HG03039 (cell line): ENCODE results near the gene ZNF785.
A peak's percentile ranks its signal among the peaks of the same experiment; 100 is the strongest.
"Not testable (repeated sequence)": the region's sequence is repeated elsewhere in the genome, so short reads cannot be mapped to it uniquely, and the experiment has no call there.

Experiments
- ATAC-seq: cut with Tn5 transposase; IDR thresholded peaks from one replicate; pipeline ENCODE4 v1.9.1; 2021; ENCODE audit warnings: mild to moderate bottlenecking, moderate library complexity; ENCODE audit not compliant: unreplicated experiment

The ZNF785 gene

GRCh38 chr16:30541502-30542329 lies 43.8 kb downstream of the ZNF785 start:
- ATAC-seq = no peak

GRCh38 chr16:30540916-30541464 lies 44.5 kb downstream of the ZNF785 start:
- not testable (repeated sequence) for ATAC-seq

- ATAC-seq = not testable (repeated sequence)
These were observed 45.4 kb downstream of the ZNF785 start for GRCh38 chr16:30539986-30540526.

GRCh38 chr16:30539000-30539964 lies 46.2 kb downstream of the ZNF785 start:
- no peak for ATAC-seq

GRCh38 chr16:30536391-30537024 lies 49.0 kb downstream of the ZNF785 start:
- ATAC-seq = not testable (repeated sequence)

GRCh38 chr16:30535777-30536190 lies 49.7 kb downstream of the ZNF785 start:
- no peak for ATAC-seq

GRCh38 chr16:30535106-30535776 lies 50.3 kb downstream of the ZNF785 start:
- peak; percentile 11 for ATAC-seq

GRCh38 chr16:30534368-30535105 lies 51.0 kb downstream of the ZNF785 start, which contains the start of gene ZNF747:
ZNF747 (minus strand) TSS chr16:30534858; CDS start chr16:30534679, 179 bp downstream.
- ATAC-seq = peak; percentile 57

GRCh38 chr16:30533748-30534367 lies 51.6 kb downstream of the ZNF785 start:
- ATAC-seq = peak; percentile 20

GRCh38 chr16:30533146-30533522 lies 52.4 kb downstream of the ZNF785 start:
- ATAC-seq = no peak

GRCh38 chr16:30532285-30533145 lies 53.0 kb downstream of the ZNF785 start:
- ATAC-seq = no peak
